ENCODE results near the gene LCOR. TPM values are rescaled to one million over a fixed set of nuclear protein-coding genes. Genes with fewer than 3 reads are reported as not detected.

LCOR gene
- total and polyA plus RNA-seq, 2 of the 13 experiments (the other 11 are each of a cell fraction or from before 2014, with no cell fraction given): 12.4 to 23.7 TPM

DNA sequence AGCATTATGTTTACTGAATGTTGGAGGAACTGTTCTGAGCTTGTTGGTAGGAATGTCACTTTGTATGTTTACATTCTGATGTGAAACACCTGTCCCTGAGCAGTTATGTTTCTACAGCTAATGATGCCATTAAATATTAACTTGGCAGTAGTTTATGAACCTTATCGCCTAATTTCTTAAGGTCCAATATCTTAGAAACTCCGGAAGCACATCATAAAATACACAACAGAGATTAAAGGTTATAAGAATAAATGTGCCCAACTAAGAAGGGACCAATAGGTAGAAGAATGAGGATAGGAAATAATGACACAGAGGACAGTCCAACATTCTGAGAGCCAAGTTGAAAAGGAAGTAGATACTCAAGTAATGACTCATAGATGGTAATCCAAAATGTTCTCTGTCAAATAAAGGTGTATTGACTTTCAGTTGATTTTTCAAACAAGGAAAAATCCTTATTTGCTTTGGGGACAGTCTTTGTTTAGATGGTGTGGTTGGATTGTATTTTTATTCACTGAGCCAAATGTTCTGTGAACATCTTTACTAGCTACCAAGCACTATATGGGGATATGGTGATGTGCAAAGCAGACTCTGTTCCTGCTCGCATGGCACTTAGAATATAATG, 31.9 kb downstream of the LCOR start (continued):
- TF ChIP-seq MAFG (CRISPR knock-in tag; IDR thresholded peaks at IDR 0.05) (no peak), SP2 (CRISPR knock-in tag; IDR thresholded peaks at IDR 0.05) (no peak), PCBP1 (IDR thresholded peaks at IDR 0.05; ENCODE audit: borderline replicate concordance, low read depth, low read length) (no peak), KAT7 (CRISPR knock-in tag; IDR thresholded peaks at IDR 0.05; ENCODE audit: borderline replicate concordance) (no peak), MIER2 (CRISPR knock-in tag; IDR thresholded peaks at IDR 0.05) (no peak), NR2F6 (IDR thresholded peaks at IDR 0.05) (peak; percentile 82), NR2F6 (CRISPR knock-in tag; IDR thresholded peaks at IDR 0.05) (peak; percentile 62), PAX8 (CRISPR knock-in tag; IDR thresholded peaks at IDR 0.05; ENCODE audit: borderline replicate concordance) (no peak), KMT2B (CRISPR knock-in tag; IDR thresholded peaks at IDR 0.05) (no peak; the same call in 1 of the 2 replicates), ZNF776 (CRISPR knock-in tag; IDR thresholded peaks at IDR 0.05) (no peak), ZNF549 (CRISPR knock-in tag; IDR thresholded peaks at IDR 0.05) (no peak), SMYD3 (CRISPR knock-in tag; IDR thresholded peaks at IDR 0.05) (peak; percentile 39; the same call in 1 of the 2 replicates), DMAP1 (CRISPR knock-in tag; IDR thresholded peaks at IDR 0.05) (no peak), U2AF2 (IDR thresholded peaks at IDR 0.05; ENCODE audit: low read depth, low read length) (no peak), GATAD2A (CRISPR knock-in tag; IDR thresholded peaks at IDR 0.05) (peak; percentile 94), ZNF296 (CRISPR knock-in tag; conservative IDR thresholded peaks at IDR 0.05) (no peak), PTBP1 (IDR thresholded peaks at IDR 0.05; ENCODE audit: low read depth, low read length, poor library complexity, severe bottlenecking) (no peak), NR2F2 (IDR thresholded peaks at IDR 0.05; ENCODE audit: borderline replicate concordance, low read depth) (peak; percentile 78), HNF4G (IDR thresholded peaks at IDR 0.05; ENCODE audit: borderline replicate concordance, low read depth, low read length) (no peak; the same call in 1 of the 2 replicates), HNF4G (CRISPR knock-in tag; IDR thresholded peaks at IDR 0.05; ENCODE audit: borderline replicate concordance, low read depth) (no peak), ZNF619 (CRISPR knock-in tag; IDR thresholded peaks at IDR 0.05) (no peak), ZNF775 (CRISPR knock-in tag; IDR thresholded peaks at IDR 0.05; ENCODE audit: borderline replicate concordance) (no peak), AHR (CRISPR knock-in tag; IDR thresholded peaks at IDR 0.05) (no peak), GATAD1 (CRISPR knock-in tag; IDR thresholded peaks at IDR 0.05) (no peak)
- TF ChIP-seq, protein P1, sequence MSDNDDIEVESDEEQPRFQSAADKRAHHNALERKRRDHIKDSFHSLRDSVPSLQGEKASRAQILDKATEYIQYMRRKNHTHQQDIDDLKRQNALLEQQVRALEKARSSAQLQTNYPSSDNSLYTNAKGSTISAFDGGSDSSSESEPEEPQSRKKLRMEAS (IDR thresholded peaks at IDR 0.05): no peak
- TF ChIP-seq, protein P2, sequence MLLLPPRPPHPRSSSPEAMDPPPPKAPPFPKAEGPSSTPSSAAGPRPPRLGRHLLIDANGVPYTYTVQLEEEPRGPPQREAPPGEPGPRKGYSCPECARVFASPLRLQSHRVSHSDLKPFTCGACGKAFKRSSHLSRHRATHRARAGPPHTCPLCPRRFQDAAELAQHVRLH (CRISPR knock-in tag; IDR thresholded peaks at IDR 0.05; ENCODE audit: borderline replicate concordance, low read depth): no peak
- TF ChIP-seq, protein P3, sequence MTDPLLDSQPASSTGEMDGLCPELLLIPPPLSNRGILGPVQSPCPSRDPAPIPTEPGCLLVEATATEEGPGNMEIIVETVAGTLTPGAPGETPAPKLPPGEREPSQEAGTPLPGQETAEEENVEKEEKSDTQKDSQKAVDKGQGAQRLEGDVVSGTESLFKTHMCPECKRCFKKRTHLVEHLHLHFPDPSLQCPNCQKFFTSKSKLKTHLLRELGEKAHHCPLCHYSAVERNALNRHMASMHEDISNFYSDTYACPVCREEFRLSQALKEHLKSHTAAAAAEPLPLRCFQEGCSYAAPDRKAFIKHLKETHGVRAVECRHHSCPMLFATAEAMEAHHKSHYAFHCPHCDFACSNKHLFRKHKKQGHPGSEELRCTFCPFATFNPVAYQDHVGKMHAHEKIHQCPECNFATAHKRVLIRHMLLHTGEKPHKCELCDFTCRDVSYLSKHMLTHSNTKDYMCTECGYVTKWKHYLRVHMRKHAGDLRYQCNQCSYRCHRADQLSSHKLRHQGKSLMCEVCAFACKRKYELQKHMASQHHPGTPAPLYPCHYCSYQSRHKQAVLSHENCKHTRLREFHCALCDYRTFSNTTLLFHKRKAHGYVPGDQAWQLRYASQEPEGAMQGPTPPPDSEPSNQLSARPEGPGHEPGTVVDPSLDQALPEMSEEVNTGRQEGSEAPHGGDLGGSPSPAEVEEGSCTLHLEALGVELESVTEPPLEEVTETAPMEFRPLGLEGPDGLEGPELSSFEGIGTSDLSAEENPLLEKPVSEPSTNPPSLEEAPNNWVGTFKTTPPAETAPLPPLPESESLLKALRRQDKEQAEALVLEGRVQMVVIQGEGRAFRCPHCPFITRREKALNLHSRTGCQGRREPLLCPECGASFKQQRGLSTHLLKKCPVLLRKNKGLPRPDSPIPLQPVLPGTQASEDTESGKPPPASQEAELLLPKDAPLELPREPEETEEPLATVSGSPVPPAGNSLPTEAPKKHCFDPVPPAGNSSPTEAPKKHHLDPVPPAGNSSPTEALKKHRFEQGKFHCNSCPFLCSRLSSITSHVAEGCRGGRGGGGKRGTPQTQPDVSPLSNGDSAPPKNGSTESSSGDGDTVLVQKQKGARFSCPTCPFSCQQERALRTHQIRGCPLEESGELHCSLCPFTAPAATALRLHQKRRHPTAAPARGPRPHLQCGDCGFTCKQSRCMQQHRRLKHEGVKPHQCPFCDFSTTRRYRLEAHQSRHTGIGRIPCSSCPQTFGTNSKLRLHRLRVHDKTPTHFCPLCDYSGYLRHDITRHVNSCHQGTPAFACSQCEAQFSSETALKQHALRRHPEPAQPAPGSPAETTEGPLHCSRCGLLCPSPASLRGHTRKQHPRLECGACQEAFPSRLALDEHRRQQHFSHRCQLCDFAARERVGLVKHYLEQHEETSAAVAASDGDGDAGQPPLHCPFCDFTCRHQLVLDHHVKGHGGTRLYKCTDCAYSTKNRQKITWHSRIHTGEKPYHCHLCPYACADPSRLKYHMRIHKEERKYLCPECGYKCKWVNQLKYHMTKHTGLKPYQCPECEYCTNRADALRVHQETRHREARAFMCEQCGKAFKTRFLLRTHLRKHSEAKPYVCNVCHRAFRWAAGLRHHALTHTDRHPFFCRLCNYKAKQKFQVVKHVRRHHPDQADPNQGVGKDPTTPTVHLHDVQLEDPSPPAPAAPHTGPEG (CRISPR knock-in tag; IDR thresholded peaks at IDR 0.05): no peak
